Liver (tissue), 3 donors: ENCODE measurements around the gene KIF1A.

Source experiments
- CTCF ChIP-seq: fragments of 150-350 bp; IDR thresholded peaks from 2 replicates; pipeline ENCODE4 v1.5.1; 2017; ENCODE audit warnings: improper control_type of control experiment, low read depth, low read length; ENCODE audit not compliant: missing input control
- FOXA1 ChIP-seq: IDR thresholded peaks from 2 replicates; pipeline ENCODE4 v1.6.1; 2016; ENCODE audit warnings: antibody characterized with exemption
- FOXA2 ChIP-seq: IDR thresholded peaks from 2 replicates; pipeline ENCODE4 v1.6.1; 2016; ENCODE audit warnings: antibody characterized with exemption
- GABPA ChIP-seq, 2 donors: IDR thresholded peaks in 1 of 2; conservative IDR thresholded peaks in 1 of 2; 2 replicates each; pipeline ENCODE4 v1.6.1; 2016; ENCODE audit warnings: antibody characterized with exemption in 2 of 2, mild to moderate bottlenecking in 1 of 2, moderate library complexity in 1 of 2
- MAX ChIP-seq: IDR thresholded peaks from 2 replicates; pipeline ENCODE4 v1.6.1; 2016; ENCODE audit warnings: antibody characterized with exemption
- NR2F2 ChIP-seq: IDR thresholded peaks from 2 replicates; pipeline ENCODE4 v1.6.1; 2016; ENCODE audit warnings: antibody characterized with exemption
- REST ChIP-seq: IDR thresholded peaks from 2 replicates; pipeline ENCODE4 v1.6.1; 2016; ENCODE audit warnings: antibody characterized with exemption, mild to moderate bottlenecking
- SP1 ChIP-seq: IDR thresholded peaks from 2 replicates; pipeline ENCODE4 v1.6.1; 2018; ENCODE audit warnings: antibody characterized with exemption, mild to moderate bottlenecking
- YY1 ChIP-seq: IDR thresholded peaks from 2 replicates; pipeline ENCODE4 v1.6.1; 2016; ENCODE audit warnings: antibody characterized with exemption, mild to moderate bottlenecking
- donor health status: healthy.
- donor health status: healthy.

GRCh38 chr2:240858321-240858720 is 38.3 kb upstream of the KIF1A start:
- TF ChIP-seq SP1 (no peak), CTCF (no peak), FOXA1 (no peak), GABPA (IDR thresholded peaks at IDR 0.05 in 1 of 2, conservative IDR thresholded peaks at IDR 0.05 in 1 of 2) (no peak), FOXA2 (no peak), NR2F2 (no peak), REST (no peak), MAX (no peak), YY1 (no peak)
